ENCODE measurements around the gene ESD. TPM values are rescaled to one million over a fixed set of nuclear protein-coding genes. Genes with fewer than 3 reads are reported as not detected.

ESD gene
- total and polyA plus RNA-seq, 2 donors: 139 to 177 TPM

Other genes with a start within 250 kb of the ESD start
- gene LRCH1, start 244.0 kb downstream of the ESD start, total RNA-seq: 34.4 TPM
- gene LRCH1, start 244.0 kb downstream of the ESD start, polyA plus RNA-seq: 17.8 TPM
- 4.8 TPM for gene HTR2A, start 99.9 kb upstream of the ESD start, total RNA-seq
- gene HTR2A, start 99.9 kb upstream of the ESD start, polyA plus RNA-seq: 0.49 TPM

Measured in urinary bladder (tissue), 2 donors.